RWPE1 (cell line): ENCODE data around the gene LINC00237.

Source experiments
- CTCF ChIA-PET: fragments of 350-600 bp; sonication (Branson Sonifier 250); formaldehyde crosslinking; extraction: SDS; loops from one replicate; lab custom pipeline; 2021; lab: Yijun Ruan, JAX
- POLR2A ChIA-PET: fragments of 400-600 bp; formaldehyde crosslinking; extraction: SDS; loops from one replicate; lab custom pipeline; 2020; ENCODE audit warnings: antibody characterized with exemption; ENCODE audit not compliant: low non-redundant PET; lab: Yijun Ruan, JAX
- DNase-seq: peaks from one replicate; pipeline ENCODE4 v3.0.0; 2012; ENCODE audit warnings: low spot score
- H3K27ac ChIP-seq: fragments of 450-650 bp; 2 replicates; pipeline ENCODE4 v1.5.1; 2017
- TF ChIP-seq, protein P1 (sequence below): fragments of 450-650 bp; conservative IDR thresholded peaks from 2 replicates; pipeline ENCODE4 v1.5.1; 2017; ENCODE audit warnings: low read depth, mild to moderate bottlenecking

LINC00237 gene

DNA sequence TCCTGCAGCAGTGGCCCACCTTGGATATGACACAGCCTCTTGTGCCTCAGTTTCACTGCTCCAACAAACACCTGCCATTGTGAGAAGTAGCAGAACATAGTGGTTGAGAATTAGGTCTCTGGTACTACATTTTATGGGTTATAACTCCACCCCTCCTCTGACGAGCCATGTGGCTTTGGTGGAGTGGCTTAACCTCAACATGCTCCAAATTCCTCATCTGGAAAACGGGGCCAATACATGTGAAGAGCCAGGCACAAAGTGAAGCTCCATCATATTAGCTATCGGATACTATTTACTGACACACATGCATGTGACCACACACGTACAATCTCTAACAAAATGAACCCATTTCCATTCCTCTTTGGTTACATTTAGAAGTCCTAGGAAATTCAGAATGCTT is 11.4 kb upstream of the LINC00237 start:
- no peak for DNase-seq
- H3K27ac ChIP-seq, result no peak overlapping the region
- TF ChIP-seq, protein P1, sequence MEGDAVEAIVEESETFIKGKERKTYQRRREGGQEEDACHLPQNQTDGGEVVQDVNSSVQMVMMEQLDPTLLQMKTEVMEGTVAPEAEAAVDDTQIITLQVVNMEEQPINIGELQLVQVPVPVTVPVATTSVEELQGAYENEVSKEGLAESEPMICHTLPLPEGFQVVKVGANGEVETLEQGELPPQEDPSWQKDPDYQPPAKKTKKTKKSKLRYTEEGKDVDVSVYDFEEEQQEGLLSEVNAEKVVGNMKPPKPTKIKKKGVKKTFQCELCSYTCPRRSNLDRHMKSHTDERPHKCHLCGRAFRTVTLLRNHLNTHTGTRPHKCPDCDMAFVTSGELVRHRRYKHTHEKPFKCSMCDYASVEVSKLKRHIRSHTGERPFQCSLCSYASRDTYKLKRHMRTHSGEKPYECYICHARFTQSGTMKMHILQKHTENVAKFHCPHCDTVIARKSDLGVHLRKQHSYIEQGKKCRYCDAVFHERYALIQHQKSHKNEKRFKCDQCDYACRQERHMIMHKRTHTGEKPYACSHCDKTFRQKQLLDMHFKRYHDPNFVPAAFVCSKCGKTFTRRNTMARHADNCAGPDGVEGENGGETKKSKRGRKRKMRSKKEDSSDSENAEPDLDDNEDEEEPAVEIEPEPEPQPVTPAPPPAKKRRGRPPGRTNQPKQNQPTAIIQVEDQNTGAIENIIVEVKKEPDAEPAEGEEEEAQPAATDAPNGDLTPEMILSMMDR, result no peak
- POLR2A ChIA-PET, result no interaction called here
- CTCF ChIA-PET, result interaction anchor here (0.8 kb wide), 1 partner anchor 65 kb away, joined by 5 read pairs; no protein-coding TSS in a partner anchor

DNA sequence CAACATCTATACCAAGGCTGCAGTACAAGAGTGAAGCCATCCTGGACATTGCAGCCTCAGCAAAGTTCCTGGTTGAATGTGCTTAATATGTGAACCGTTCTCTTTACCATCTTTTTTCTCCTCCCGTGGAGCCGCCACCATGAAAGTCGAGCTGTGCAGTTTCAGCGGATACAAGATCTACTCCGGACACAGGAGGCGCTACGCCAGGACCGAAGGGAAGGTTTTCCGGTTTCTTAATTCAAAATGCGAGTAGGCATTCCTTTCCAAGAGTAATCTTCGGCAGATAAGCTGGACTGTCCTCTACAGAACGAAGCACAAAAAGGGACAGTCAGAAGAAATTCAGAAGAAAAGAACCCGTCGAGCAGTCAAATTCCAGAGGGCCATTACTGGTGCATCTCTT is 8.4 kb upstream of the LINC00237 start:
- CTCF ChIA-PET, result no interaction called here
- POLR2A ChIA-PET, result no interaction called here
- H3K27ac ChIP-seq, result no peak overlapping the region
- no peak for DNase-seq
- TF ChIP-seq, protein P1, result no peak

DNA sequence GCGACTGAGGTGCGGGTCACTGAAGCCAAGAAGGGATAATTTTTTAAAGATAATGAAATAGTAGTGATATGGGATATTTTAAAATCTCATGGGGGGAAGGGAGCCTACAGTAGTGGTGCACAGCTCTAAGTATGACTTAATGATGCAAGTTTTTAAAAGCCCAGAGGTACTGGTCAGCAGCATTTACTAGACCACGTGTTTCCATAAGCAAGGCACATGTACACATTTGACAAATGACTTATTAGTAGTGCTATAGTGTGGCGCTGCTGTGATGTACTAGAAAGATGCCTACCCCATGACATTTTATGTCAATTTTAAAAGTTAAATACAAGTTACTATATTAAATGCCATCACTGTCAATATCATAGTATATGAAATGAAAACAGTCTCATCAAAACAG is 7.5 kb upstream of the LINC00237 start:
- ChIA-PET CTCF (no interaction called here), POLR2A (no interaction called here)
- no peak for DNase-seq
- TF ChIP-seq, protein P1, result no peak
- no peak overlapping the region for H3K27ac ChIP-seq

DNA sequence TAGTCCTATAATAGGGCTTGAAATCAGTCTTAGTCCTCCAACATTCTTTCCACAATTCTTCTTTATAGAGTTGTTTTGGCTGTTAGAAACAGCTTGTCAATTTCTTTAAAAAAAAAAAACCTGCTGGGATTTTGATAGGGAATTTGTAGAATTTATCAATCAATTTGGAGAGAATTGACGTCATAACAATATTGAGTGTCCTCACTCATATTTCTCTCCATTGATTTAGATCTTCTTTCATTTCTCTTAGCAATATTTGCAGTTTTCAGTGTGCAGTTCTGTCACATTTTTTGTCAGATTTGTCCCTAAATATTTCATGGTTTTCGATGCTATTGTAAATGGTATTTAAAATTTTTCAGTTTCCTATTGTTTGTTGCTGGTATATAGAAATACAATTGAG is 5.3 kb upstream of the LINC00237 start:
- TF ChIP-seq, protein P1, result no peak
- no peak for DNase-seq
- no peak overlapping the region for H3K27ac ChIP-seq
- ChIA-PET CTCF (interaction anchor here (0.6 to 0.7 kb wide), 2 partner anchors 72 to 257 kb away, joined by 3 to 5 read pairs; no protein-coding TSS in a partner anchor), POLR2A (no interaction called here)

DNA sequence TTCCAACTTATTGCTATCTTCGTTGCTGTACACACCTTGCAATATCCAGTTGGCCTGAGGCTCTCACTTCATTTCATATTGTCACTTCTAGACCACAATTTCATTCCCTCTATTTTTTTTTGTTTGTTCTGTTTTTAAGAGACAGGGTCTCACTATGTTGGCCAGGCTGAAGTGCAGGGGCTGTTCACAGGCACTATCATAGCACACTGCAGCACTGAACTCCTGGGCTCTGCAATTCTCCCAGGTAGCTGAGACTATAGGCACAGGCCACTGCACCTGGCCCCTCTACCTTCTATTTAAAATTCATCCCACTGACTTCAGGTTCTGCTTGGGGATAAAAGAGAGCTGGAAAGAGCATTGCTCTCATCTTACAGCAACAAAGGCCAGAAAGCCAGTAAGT is 4.7 kb upstream of the LINC00237 start:
- TF ChIP-seq, protein P1, result no peak
- DNase-seq, result no peak
- ChIA-PET POLR2A (no interaction called here), CTCF (interaction anchor here (0.6 to 0.7 kb wide), 3 partner anchors 73 to 285 kb away, joined by 3 to 5 read pairs (median 3); no protein-coding TSS in a partner anchor)
- no peak overlapping the region for H3K27ac ChIP-seq

DNA sequence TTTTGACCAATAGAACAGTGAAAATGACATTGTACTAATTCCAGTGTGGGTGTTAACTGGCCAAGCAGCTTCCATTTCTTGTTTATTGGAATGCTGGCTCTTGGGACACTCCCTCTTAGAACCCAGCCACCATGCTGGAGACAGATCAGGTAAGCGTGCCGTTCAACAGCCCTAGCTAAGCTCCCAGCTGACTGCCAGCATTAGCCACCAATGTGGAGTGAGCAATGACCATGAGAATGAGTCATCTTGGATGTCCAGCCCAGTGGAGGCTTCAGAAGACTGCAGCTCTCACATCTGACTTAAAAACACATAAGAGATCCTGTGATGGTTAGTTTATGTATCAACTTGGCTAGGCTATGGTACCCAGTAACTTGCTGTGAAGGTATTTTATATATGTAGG is 3.0 kb upstream of the LINC00237 start:
- DNase-seq, result no peak
- ChIA-PET POLR2A (no interaction called here), CTCF (no interaction called here)
- TF ChIP-seq, protein P1, result no peak
- H3K27ac ChIP-seq, result no peak overlapping the region
